GM18517 (cell line): ENCODE data around the gene ATP11A.

Experiments used
- ATAC-seq: cut with Tn5 transposase; IDR thresholded peaks from one replicate; pipeline ENCODE4 v1.9.1; 2021; ENCODE audit warnings: mild to moderate bottlenecking, moderate library complexity; ENCODE audit not compliant: unreplicated experiment

The ATP11A gene

GRCh38 chr13:112771877-112772538, 82.2 kb downstream of the ATP11A start:
- ATAC-seq: no peak

- no peak for ATAC-seq
These were observed 82.7 kb downstream of the ATP11A start for GRCh38 chr13:112772539-112772909.

- ATAC-seq: no peak
These were observed 83.1 kb downstream of the ATP11A start for GRCh38 chr13:112772929-112773328.

GRCh38 chr13:112773601-112774447, 84.0 kb downstream of the ATP11A start:
- ATAC-seq: no peak

GRCh38 chr13:112774448-112774792, 84.6 kb downstream of the ATP11A start:
- no peak for ATAC-seq

GRCh38 chr13:112774829-112775565, 85.2 kb downstream of the ATP11A start:
- no peak for ATAC-seq

- no peak for ATAC-seq
These were observed 86.0 kb downstream of the ATP11A start for GRCh38 chr13:112775791-112776279.

GRCh38 chr13:112776354-112776753, 86.5 kb downstream of the ATP11A start:
- no peak for ATAC-seq

GRCh38 chr13:112776971-112777370, 87.1 kb downstream of the ATP11A start:
- no peak for ATAC-seq

- ATAC-seq: no peak
These were observed 88.0 kb downstream of the ATP11A start for GRCh38 chr13:112777637-112778406.

- ATAC-seq: no peak
These were observed 90.2 kb downstream of the ATP11A start for GRCh38 chr13:112779856-112780604.

GRCh38 chr13:112781287-112781686, 91.4 kb downstream of the ATP11A start:
- ATAC-seq: no peak

- ATAC-seq: no peak
These were observed 92.1 kb downstream of the ATP11A start for GRCh38 chr13:112781881-112782361.

- no peak for ATAC-seq
These were observed 92.7 kb downstream of the ATP11A start for GRCh38 chr13:112782429-112783010.

GRCh38 chr13:112783135-112783977, 93.5 kb downstream of the ATP11A start:
- no peak for ATAC-seq

- no peak for ATAC-seq
These were observed 94.1 kb downstream of the ATP11A start for GRCh38 chr13:112783978-112784371.

GRCh38 chr13:112784811-112785482, 95.1 kb downstream of the ATP11A start:
- no peak for ATAC-seq

- ATAC-seq: no peak
These were observed 95.6 kb downstream of the ATP11A start for GRCh38 chr13:112785483-112785856.
